HEK293 (cell line): Measurements from ENCODE around the gene MAP3K13.

Experiments
- CTCF ChIA-PET: fragments of 350-600 bp; formaldehyde crosslinking; extraction: SDS; loops from one replicate; lab custom pipeline; 2021; ENCODE audit warnings: antibody characterized with exemption; lab: Yijun Ruan, JAX
- POLR2A ChIA-PET: fragments of 300-600 bp; formaldehyde crosslinking; extraction: SDS; loops from one replicate; lab custom pipeline; 2020; ENCODE audit warnings: antibody characterized with exemption, inconsistent platforms; lab: Yijun Ruan, JAX
- H3K27ac ChIP-seq: fragments of 200-500 bp; sonication (Bioruptor generic); 2 replicates; pipeline ENCODE4 v1.5.1; 2014; ENCODE audit warnings: low read depth, low read length, control low read depth, inconsistent platforms; ENCODE audit errors: extremely low read depth
- H3K36me3 ChIP-seq, 2 experiments: fragments of 200-500 bp in 1 of 2; sonication (Bioruptor generic) in 1 of 2; 1 replicate in 1 of 2; 2 replicates in 1 of 2; pipeline ENCODE4 v1.5.1; 2014 to 2017; ENCODE audit warnings: inconsistent platforms in 2 of 2, low read length in 2 of 2; ENCODE audit not compliant: control insufficient read depth in 2 of 2, insufficient read depth in 1 of 2
- H3K4me1 ChIP-seq: fragments of 200-500 bp; sonication (Bioruptor generic); 2 replicates; pipeline ENCODE4 v1.5.1; 2014; ENCODE audit warnings: mild to moderate bottlenecking, low read length, inconsistent platforms; ENCODE audit not compliant: control insufficient read depth, insufficient read depth
- H3K4me3 ChIP-seq: 2 replicates; pipeline ENCODE4 v1.5.1; 2011; ENCODE audit warnings: low read depth, mild to moderate bottlenecking, control low read depth, low read length, moderate library complexity
- H3K9me3 ChIP-seq: fragments of 200-500 bp; sonication (Bioruptor generic); 2 replicates; pipeline ENCODE4 v1.5.1; 2014; ENCODE audit warnings: low read depth, low read length, inconsistent platforms; ENCODE audit not compliant: control insufficient read depth, insufficient read depth
- GLIS1 ChIP-seq: fragments of 450-650 bp; formaldehyde crosslinking; IDR thresholded peaks from 2 replicates; pipeline ENCODE4 v1.5.1; 2016; ENCODE audit warnings: missing biosample characterization, missing genetic modification characterization
- HOXC10 ChIP-seq: sonication (generic); formaldehyde crosslinking; IDR thresholded peaks from 2 replicates; pipeline ENCODE4 v1.8.1; 2023; ENCODE audit warnings: mild to moderate bottlenecking, missing genetic modification reagents
- ZIC2 ChIP-seq: fragments of 450-650 bp; formaldehyde crosslinking; IDR thresholded peaks from 2 replicates; pipeline ENCODE4 v1.5.1; 2016; ENCODE audit warnings: missing biosample characterization, missing genetic modification characterization
- ZNF146 ChIP-seq: fragments of 450-650 bp; formaldehyde crosslinking; IDR thresholded peaks from 2 replicates; pipeline ENCODE4 v1.5.1; 2016; ENCODE audit warnings: missing biosample characterization, missing genetic modification characterization
- ZNF266 ChIP-seq: fragments of 450-650 bp; formaldehyde crosslinking; IDR thresholded peaks from 2 replicates; pipeline ENCODE4 v1.5.1; 2016; ENCODE audit warnings: missing biosample characterization, missing genetic modification characterization, low read depth
- ZNF335 ChIP-seq: fragments of 450-650 bp; formaldehyde crosslinking; conservative IDR thresholded peaks from 2 replicates; pipeline ENCODE4 v1.5.1; 2016; ENCODE audit warnings: missing biosample characterization, missing genetic modification characterization
- ZNF37A ChIP-seq: fragments of 450-650 bp; IDR thresholded peaks from 2 replicates; pipeline ENCODE4 v1.5.1; 2018; ENCODE audit warnings: missing biosample characterization, missing genetic modification characterization
- ZNF548 ChIP-seq: fragments of 450-650 bp; formaldehyde crosslinking; IDR thresholded peaks from 2 replicates; pipeline ENCODE4 v1.5.1; 2016; ENCODE audit warnings: missing biosample characterization, missing genetic modification characterization
- ZNF560 ChIP-seq: fragments of 450-650 bp; formaldehyde crosslinking; IDR thresholded peaks from 2 replicates; pipeline ENCODE4 v1.5.1; 2017; ENCODE audit warnings: missing biosample characterization, missing genetic modification characterization, borderline replicate concordance
- ZNF670 ChIP-seq: fragments of 450-650 bp; formaldehyde crosslinking; IDR thresholded peaks from 2 replicates; pipeline ENCODE4 v1.5.1; 2016; ENCODE audit warnings: missing biosample characterization, missing genetic modification characterization, low read depth
- ZNF785 ChIP-seq: fragments of 450-650 bp; formaldehyde crosslinking; IDR thresholded peaks from 2 replicates; pipeline ENCODE4 v1.5.1; 2016; ENCODE audit warnings: missing biosample characterization, missing genetic modification characterization
- ZNF843 ChIP-seq: fragments of 450-650 bp; formaldehyde crosslinking; IDR thresholded peaks from 2 replicates; pipeline ENCODE4 v1.5.1; 2016; ENCODE audit warnings: missing biosample characterization, missing genetic modification characterization
- TF ChIP-seq, protein P1 (sequence below): fragments of 450-650 bp; formaldehyde crosslinking; IDR thresholded peaks from 2 replicates; pipeline ENCODE4 v1.5.1; 2016; ENCODE audit warnings: missing biosample characterization, missing genetic modification characterization, borderline replicate concordance
- TF ChIP-seq, protein P2 (sequence below): fragments of 450-650 bp; formaldehyde crosslinking; IDR thresholded peaks from 2 replicates; pipeline ENCODE4 v1.5.1; 2016; ENCODE audit warnings: missing biosample characterization, missing genetic modification characterization
- TF ChIP-seq, protein P3 (sequence below): fragments of 450-650 bp; formaldehyde crosslinking; IDR thresholded peaks from 2 replicates; pipeline ENCODE4 v1.5.1; 2016; ENCODE audit warnings: missing biosample characterization, missing genetic modification characterization

Gene MAP3K13

GRCh38 chr3:185406121-185406620, 43.2 kb downstream of the MAP3K13 start:
- H3K36me3 ChIP-seq: no peaks in the 10 kb centered on the region
- no peak overlapping the region for H3K4me3 ChIP-seq
- no peaks in the 10 kb centered on the region for H3K9me3 ChIP-seq
- CTCF ChIA-PET: no interaction called here
- no peak for TF ChIP-seq ZNF548 (tag by site-specific recombination)
- TF ChIP-seq ZNF335 (tag by site-specific recombination): no peak
- TF ChIP-seq ZNF37A (tag by site-specific recombination): no peak
- no peak for TF ChIP-seq ZNF670
- TF ChIP-seq, protein P1, sequence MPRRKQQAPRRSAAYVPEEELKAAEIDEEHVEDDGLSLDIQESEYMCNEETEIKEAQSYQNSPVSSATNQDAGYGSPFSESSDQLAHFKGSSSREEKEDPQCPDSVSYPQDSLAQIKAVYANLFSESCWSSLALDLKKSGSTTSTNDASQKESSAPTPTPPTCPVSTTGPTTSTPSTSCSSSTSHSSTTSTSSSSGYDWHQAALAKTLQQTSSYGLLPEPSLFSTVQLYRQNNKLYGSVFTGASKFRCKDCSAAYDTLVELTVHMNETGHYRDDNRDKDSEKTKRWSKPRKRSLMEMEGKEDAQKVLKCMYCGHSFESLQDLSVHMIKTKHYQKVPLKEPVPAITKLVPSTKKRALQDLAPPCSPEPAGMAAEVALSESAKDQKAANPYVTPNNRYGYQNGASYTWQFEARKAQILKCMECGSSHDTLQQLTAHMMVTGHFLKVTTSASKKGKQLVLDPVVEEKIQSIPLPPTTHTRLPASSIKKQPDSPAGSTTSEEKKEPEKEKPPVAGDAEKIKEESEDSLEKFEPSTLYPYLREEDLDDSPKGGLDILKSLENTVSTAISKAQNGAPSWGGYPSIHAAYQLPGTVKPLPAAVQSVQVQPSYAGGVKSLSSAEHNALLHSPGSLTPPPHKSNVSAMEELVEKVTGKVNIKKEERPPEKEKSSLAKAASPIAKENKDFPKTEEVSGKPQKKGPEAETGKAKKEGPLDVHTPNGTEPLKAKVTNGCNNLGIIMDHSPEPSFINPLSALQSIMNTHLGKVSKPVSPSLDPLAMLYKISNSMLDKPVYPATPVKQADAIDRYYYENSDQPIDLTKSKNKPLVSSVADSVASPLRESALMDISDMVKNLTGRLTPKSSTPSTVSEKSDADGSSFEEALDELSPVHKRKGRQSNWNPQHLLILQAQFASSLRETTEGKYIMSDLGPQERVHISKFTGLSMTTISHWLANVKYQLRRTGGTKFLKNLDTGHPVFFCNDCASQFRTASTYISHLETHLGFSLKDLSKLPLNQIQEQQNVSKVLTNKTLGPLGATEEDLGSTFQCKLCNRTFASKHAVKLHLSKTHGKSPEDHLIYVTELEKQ: no peak
- TF ChIP-seq, protein P2, sequence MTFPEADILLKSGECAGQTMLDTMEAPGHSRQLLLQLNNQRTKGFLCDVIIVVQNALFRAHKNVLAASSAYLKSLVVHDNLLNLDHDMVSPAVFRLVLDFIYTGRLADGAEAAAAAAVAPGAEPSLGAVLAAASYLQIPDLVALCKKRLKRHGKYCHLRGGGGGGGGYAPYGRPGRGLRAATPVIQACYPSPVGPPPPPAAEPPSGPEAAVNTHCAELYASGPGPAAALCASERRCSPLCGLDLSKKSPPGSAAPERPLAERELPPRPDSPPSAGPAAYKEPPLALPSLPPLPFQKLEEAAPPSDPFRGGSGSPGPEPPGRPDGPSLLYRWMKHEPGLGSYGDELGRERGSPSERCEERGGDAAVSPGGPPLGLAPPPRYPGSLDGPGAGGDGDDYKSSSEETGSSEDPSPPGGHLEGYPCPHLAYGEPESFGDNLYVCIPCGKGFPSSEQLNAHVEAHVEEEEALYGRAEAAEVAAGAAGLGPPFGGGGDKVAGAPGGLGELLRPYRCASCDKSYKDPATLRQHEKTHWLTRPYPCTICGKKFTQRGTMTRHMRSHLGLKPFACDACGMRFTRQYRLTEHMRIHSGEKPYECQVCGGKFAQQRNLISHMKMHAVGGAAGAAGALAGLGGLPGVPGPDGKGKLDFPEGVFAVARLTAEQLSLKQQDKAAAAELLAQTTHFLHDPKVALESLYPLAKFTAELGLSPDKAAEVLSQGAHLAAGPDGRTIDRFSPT: no peak
- no peak for TF ChIP-seq ZNF146 (tag by site-specific recombination)
- no peak for TF ChIP-seq ZNF560
- TF ChIP-seq ZNF266: no peak
- no peak for TF ChIP-seq ZNF785 (tag by site-specific recombination)
- TF ChIP-seq, protein P3, sequence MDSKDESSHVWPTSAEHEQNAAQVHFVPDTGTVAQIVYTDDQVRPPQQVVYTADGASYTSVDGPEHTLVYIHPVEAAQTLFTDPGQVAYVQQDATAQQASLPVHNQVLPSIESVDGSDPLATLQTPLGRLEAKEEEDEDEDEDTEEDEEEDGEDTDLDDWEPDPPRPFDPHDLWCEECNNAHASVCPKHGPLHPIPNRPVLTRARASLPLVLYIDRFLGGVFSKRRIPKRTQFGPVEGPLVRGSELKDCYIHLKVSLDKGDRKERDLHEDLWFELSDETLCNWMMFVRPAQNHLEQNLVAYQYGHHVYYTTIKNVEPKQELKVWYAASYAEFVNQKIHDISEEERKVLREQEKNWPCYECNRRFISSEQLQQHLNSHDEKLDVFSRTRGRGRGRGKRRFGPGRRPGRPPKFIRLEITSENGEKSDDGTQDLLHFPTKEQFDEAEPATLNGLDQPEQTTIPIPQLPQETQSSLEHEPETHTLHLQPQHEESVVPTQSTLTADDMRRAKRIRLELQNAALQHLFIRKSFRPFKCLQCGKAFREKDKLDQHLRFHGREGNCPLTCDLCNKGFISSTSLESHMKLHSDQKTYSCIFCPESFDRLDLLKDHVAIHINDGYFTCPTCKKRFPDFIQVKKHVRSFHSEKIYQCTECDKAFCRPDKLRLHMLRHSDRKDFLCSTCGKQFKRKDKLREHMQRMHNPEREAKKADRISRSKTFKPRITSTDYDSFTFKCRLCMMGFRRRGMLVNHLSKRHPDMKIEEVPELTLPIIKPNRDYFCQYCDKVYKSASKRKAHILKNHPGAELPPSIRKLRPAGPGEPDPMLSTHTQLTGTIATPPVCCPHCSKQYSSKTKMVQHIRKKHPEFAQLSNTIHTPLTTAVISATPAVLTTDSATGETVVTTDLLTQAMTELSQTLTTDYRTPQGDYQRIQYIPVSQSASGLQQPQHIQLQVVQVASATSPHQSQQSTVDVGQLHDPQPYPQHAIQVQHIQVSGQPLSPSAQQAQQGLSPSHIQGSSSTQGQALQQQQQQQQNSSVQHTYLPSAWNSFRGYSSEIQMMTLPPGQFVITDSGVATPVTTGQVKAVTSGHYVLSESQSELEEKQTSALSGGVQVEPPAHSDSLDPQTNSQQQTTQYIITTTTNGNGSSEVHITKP (tag by site-specific recombination): no peak
- TF ChIP-seq ZNF843 (tag by site-specific recombination): no peak
- peaks cover 14% of the 10 kb centered on the region for H3K4me1 ChIP-seq
- no peak overlapping the region for H3K27ac ChIP-seq
- POLR2A ChIA-PET: no interaction called here

- peak; percentile 46 for TF ChIP-seq ZIC2
- peak; percentile 46 for TF ChIP-seq GLIS1 (tag by site-specific recombination)
- TF ChIP-seq HOXC10: no peak
- ChIA-PET POLR2A (no interaction called here), CTCF (no interaction called here)
- no peak overlapping the region for H3K27ac ChIP-seq
- no peaks in the 10 kb centered on the region for H3K36me3 ChIP-seq
- no peak overlapping the region for H3K4me3 ChIP-seq
- no peaks in the 10 kb centered on the region for H3K9me3 ChIP-seq
- no peaks in the 10 kb centered on the region for H3K4me1 ChIP-seq
These were observed 47.0 kb downstream of the MAP3K13 start for GRCh38 chr3:185409957-185410356.
